ENCODE measurements around the gene APBA2. TPM values are rescaled to one million over a fixed set of nuclear protein-coding genes. Genes with fewer than 3 reads are reported as not detected.

Gene APBA2
- total RNA-seq, 4 donors from 2014 or later, result 2.3 to 15.0 (median 4.6) TPM; not detected in 1

GRCh38 chr15:28993051-28993719, 107.4 kb downstream of the APBA2 start:
- no peaks in the 10 kb centered on the region for H3K9me3 ChIP-seq
- H3K27me3 ChIP-seq, result no peaks in the 10 kb centered on the region
- intact Hi-C loops (cut with DNase I; ENCODE audit: low total_unique reads), result no loop called here
- H3K4me3 ChIP-seq, result no peak overlapping the region
- no peaks in the 10 kb centered on the region for H3K36me3 ChIP-seq
- DNase-seq, result no peak
- H3K4me1 ChIP-seq, result no peaks in the 10 kb centered on the region
- TF ChIP-seq CTCF (IDR thresholded peaks at IDR 0.05) (no peak), POLR2A (IDR thresholded peaks at IDR 0.05) (no peak)
- no peak overlapping the region for H3K27ac ChIP-seq

DNA sequence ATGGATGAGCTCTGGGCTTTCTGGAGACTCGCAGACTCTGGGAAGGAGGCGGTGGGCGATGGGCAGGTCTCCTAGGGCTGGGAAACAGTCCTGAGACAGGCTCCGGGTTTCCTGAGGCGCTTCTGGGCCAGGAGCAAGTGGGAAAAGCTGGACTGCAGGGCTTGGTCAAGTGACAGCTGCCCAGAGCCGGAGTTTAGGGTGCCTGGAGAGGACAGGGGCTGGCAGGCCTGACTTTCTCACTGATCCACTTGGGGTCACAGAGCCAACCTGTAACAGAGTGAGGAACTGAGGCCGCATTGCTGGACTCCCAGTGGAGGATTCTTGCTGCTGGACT, 107.9 kb downstream of the APBA2 start:
- H3K27ac ChIP-seq, result no peak overlapping the region

GRCh38 chr15:28994142-28994830, 108.5 kb downstream of the APBA2 start:
- Histone ChIP-seq H3K4me3 (no peak overlapping the region), H3K9me3 (no peaks in the 10 kb centered on the region), H3K36me3 (no peaks in the 10 kb centered on the region), H3K4me1 (no peaks in the 10 kb centered on the region), H3K27ac (no peak overlapping the region), H3K27me3 (no peaks in the 10 kb centered on the region)
- intact Hi-C loops (cut with DNase I; ENCODE audit: low total_unique reads), result no loop called here
- DNase-seq, result no peak
- TF ChIP-seq CTCF (IDR thresholded peaks at IDR 0.05) (no peak), POLR2A (IDR thresholded peaks at IDR 0.05) (no peak)

More for the DNA sequence above, 107.9 kb downstream of the APBA2 start:
- intact Hi-C loops (cut with DNase I; ENCODE audit: low total_unique reads), result no loop called here
- no peak for DNase-seq
- no peaks in the 10 kb centered on the region for H3K9me3 ChIP-seq
- no peaks in the 10 kb centered on the region for H3K36me3 ChIP-seq
- no peaks in the 10 kb centered on the region for H3K4me1 ChIP-seq
- H3K27me3 ChIP-seq, result no peaks in the 10 kb centered on the region
- TF ChIP-seq POLR2A (IDR thresholded peaks at IDR 0.05), result no peak
- no peak for TF ChIP-seq CTCF (IDR thresholded peaks at IDR 0.05)
- H3K4me3 ChIP-seq, result no peak overlapping the region

- no peaks in the 10 kb centered on the region for H3K4me1 ChIP-seq
- H3K4me3 ChIP-seq, result no peak overlapping the region
- H3K36me3 ChIP-seq, result no peaks in the 10 kb centered on the region
- H3K9me3 ChIP-seq, result no peaks in the 10 kb centered on the region
- no peak for TF ChIP-seq CTCF (IDR thresholded peaks at IDR 0.05)
- no peak for TF ChIP-seq POLR2A (IDR thresholded peaks at IDR 0.05)
- no peaks in the 10 kb centered on the region for H3K27me3 ChIP-seq
- H3K27ac ChIP-seq, result no peak overlapping the region
- DNase-seq, result no peak
- intact Hi-C loops (cut with DNase I; ENCODE audit: low total_unique reads), result no loop called here
These were observed 109.2 kb downstream of the APBA2 start for GRCh38 chr15:28994831-28995596.

GRCh38 chr15:28995705-28996104, 109.9 kb downstream of the APBA2 start:
- no peaks in the 10 kb centered on the region for H3K4me1 ChIP-seq
- H3K27me3 ChIP-seq, result no peaks in the 10 kb centered on the region
- no peaks in the 10 kb centered on the region for H3K9me3 ChIP-seq
- DNase-seq, result no peak
- H3K27ac ChIP-seq, result no peak overlapping the region
- no peak overlapping the region for H3K4me3 ChIP-seq
- intact Hi-C loops (cut with DNase I; ENCODE audit: low total_unique reads), result no loop called here
- no peaks in the 10 kb centered on the region for H3K36me3 ChIP-seq
- TF ChIP-seq POLR2A (IDR thresholded peaks at IDR 0.05), result no peak
- TF ChIP-seq CTCF (IDR thresholded peaks at IDR 0.05), result no peak
